Heart left ventricle (tissue), 16 donors: ENCODE results near the gene BBOX1. TPM values are rescaled to one million over a fixed set of nuclear protein-coding genes. Genes with fewer than 3 reads are reported as not detected.

Source experiments
- ATAC-seq, 4 donors: fragments of 200-7000 bp; cut with Tn5 transposase; one replicate each; pipeline ENCODE4 v1.9.1; 2020 to 2022; ENCODE audit warnings: moderate library complexity in 4 of 4, mild to moderate bottlenecking in 3 of 4, moderate number of reproducible peaks in 1 of 4
- DNase-seq, 5 donors: peaks; one replicate each; pipeline ENCODE4 v3.0.0-alpha.2; 2020
- H3K27ac ChIP-seq, 12 donors: fragments of 200-600 bp; sonication (generic) in 4 of 12; one replicate each; pipeline versions ENCODE4 v1.5.0 to v1.8.0; 2016 to 2022; ENCODE audit warnings: mild to moderate bottlenecking in 2 of 12
- H3K27me3 ChIP-seq, 9 donors: fragments of 200-600 bp; sonication (generic) in 2 of 9; one replicate each; pipeline versions ENCODE4 v1.5.1 to v1.8.0; 2016 to 2022; ENCODE audit warnings: mild to moderate bottlenecking in 3 of 9
- H3K36me3 ChIP-seq, 9 donors: fragments of 200-600 bp; sonication (generic) in 2 of 9; one replicate each; pipeline versions ENCODE4 v1.5.0 to v1.8.0; 2018 to 2022; ENCODE audit warnings: mild to moderate bottlenecking in 2 of 9
- H3K4me1 ChIP-seq, 12 donors: fragments of 200-600 bp; sonication (generic) in 4 of 12; one replicate each; pipeline versions ENCODE4 v1.5.0 to v1.8.0; 2016 to 2022; ENCODE audit warnings: mild to moderate bottlenecking in 3 of 12
- H3K4me3 ChIP-seq, 12 donors: fragments of 200-600 bp; sonication (generic) in 4 of 12; one replicate each; pipeline versions ENCODE4 v1.5.0 to v1.8.0; 2017 to 2022; ENCODE audit warnings: mild to moderate bottlenecking in 9 of 12, moderate library complexity in 4 of 12
- H3K9me3 ChIP-seq, 12 donors: fragments of 200-600 bp; sonication (generic) in 4 of 12; one replicate each; pipeline versions ENCODE4 v1.5.0 to v1.8.0; 2016 to 2022; ENCODE audit warnings: mild to moderate bottlenecking in 1 of 12
- POLR2A ChIP-seq, 2 donors: fragments of 450-650 bp; IDR thresholded peaks; one replicate each; pipeline ENCODE4 v1.6.1; 2017; ENCODE audit warnings: antibody characterized with exemption in 2 of 2, mild to moderate bottlenecking in 2 of 2, moderate library complexity in 2 of 2
- WGBS, 4 donors: extraction: QIAGEN DNeasy Blood & Tissue Kit in 2 of 4; methylation state at CpG; one replicate each; pipeline versions ENCODE4 v1.1.5 to v1.1.7; 2013 to 2018; 5-methylcytosine and 5-hydroxymethylcytosine counted together
- intact Hi-C, 10 donors: fragments of 100-400 bp; cut with DNase I; formaldehyde crosslinking; loops; one replicate each; pipeline versions ENCODE4 v1.11.1 to v1.14.2; 2022
- polyA plus RNA-seq, 2 donors: library from polyadenylated mRNA; stranded (reverse); fragments of 200-250 nt; gene quantifications; one replicate each; pipeline ENCODE4 v1.2.3, GENCODE V29; 2013
- total RNA-seq, 9 donors: library from RNA; depleted of rRNA in 2 of 9; stranded (reverse); fragments of >200 nt in 2 of 9; fragmentation: NEBNext Ultra II Directional in 3 of 9; extraction: Animal tissue kit (Norgen Biotek cat#: 25700) in 3 of 9; gene quantifications; one replicate each; pipeline versions ENCODE4 v1.1.0 to v1.2.4, GENCODE V29; 2016 to 2023
- TF ChIP-seq, protein P1 (sequence below), 12 donors: fragments of 200-600 bp; sonication (generic) in 4 of 12; IDR thresholded peaks; one replicate each; pipeline versions ENCODE4 v1.5.0 to v1.8.0; 2018 to 2022; ENCODE audit warnings: antibody characterized with exemption in 12 of 12, mild to moderate bottlenecking in 5 of 12
- donor health status: ischemic (EF 13 %, LVEDD 7.1; RV severe dilation, severe dysfunction).
- donor health status: healthy with polysubstance abuse.
- donor health status: DM: no; HTN: yes; CAD: no.
- donor health status: DM: no; HTN: no; CAD: no.
- donor health status: ischemic (EF 25% LVEDD 6.9; RV normal size, moderate dysfunction).
- donor health status: ischemic (EF 25% LVEDD 5.7; RV mildly dilated, moderate dysfunction).
- donor health status: healthy.
- donor health status: DM: yes; HTN: yes; CAD: no.
- donor health status: ischemic (EF 35%, LVEDD 5.7; RV mildly dilated, moderate dysfunction).
- donor health status: nonischemic (EF 11% LVEDD 7.7; RV severe dilation, severe dysfunction).
- donor health status: DM: yes; HTN: yes; CAD: no.
- donor health status: PGD.
- donor health status: ischemic (EF 29% LVEDD 5.4; RV normal size, mild dysfunction).
- donor health status: nonischemic (EF 23%, LVEDD 6.1; RV moderate dilation, normal function).

Gene BBOX1
- total and polyA plus RNA-seq, 11 donors: 0.18 TPM; not detected in 10

DNA sequence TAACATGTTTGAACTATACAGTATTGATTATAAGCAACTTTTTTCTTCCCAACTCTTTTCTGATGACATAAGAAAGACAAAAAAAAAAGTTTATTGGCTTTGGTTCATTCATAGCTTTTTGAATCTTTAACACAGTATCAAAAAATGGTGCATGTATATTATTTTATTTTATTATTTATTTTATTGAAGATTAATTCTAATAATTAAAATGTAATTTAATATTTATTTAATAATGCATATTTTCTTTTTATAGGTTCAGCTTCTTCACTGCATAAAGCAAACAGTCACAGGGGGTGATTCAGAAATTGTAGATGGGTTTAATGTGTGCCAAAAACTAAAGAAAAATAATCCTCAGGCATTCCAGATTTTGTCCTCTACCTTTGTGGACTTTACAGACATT, 78.8 kb downstream of the BBOX1 start:
- Histone ChIP-seq H3K27me3 (no peaks in the 10 kb centered on the region), H3K27ac (no peak overlapping the region), H3K4me1 (no peaks in the 10 kb centered on the region), H3K9me3 (no peaks in the 10 kb centered on the region), H3K4me3 (no peak overlapping the region), H3K36me3 (no peaks in the 10 kb centered on the region)
- ATAC-seq: no peak
- no peak for TF ChIP-seq POLR2A (IDR thresholded peaks at IDR 0.05)
- TF ChIP-seq, protein P1, sequence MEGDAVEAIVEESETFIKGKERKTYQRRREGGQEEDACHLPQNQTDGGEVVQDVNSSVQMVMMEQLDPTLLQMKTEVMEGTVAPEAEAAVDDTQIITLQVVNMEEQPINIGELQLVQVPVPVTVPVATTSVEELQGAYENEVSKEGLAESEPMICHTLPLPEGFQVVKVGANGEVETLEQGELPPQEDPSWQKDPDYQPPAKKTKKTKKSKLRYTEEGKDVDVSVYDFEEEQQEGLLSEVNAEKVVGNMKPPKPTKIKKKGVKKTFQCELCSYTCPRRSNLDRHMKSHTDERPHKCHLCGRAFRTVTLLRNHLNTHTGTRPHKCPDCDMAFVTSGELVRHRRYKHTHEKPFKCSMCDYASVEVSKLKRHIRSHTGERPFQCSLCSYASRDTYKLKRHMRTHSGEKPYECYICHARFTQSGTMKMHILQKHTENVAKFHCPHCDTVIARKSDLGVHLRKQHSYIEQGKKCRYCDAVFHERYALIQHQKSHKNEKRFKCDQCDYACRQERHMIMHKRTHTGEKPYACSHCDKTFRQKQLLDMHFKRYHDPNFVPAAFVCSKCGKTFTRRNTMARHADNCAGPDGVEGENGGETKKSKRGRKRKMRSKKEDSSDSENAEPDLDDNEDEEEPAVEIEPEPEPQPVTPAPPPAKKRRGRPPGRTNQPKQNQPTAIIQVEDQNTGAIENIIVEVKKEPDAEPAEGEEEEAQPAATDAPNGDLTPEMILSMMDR (IDR thresholded peaks at IDR 0.05): no peak
- no peak for DNase-seq
- intact Hi-C loops: no loop called here

DNA sequence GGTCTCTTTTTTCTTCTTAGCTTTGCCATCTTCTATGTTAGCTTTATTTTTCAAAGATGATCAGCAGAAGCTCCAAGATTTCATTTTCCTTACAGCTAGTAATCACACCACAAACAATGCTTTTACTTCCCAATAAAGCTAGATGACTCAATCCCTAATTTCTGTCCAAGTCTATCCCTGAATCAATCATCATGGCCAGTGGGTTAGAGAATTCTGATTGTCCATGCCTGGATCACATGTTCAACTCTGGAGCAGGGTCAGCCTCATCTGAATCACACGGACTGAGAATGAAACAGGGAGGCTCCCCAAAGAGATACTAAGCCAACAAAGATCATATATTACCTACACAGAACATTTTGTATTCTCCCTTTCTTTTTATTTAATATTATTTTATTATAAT, 79.6 kb downstream of the BBOX1 start:
- Histone ChIP-seq H3K9me3 (no peaks in the 10 kb centered on the region), H3K36me3 (no peaks in the 10 kb centered on the region), H3K27me3 (no peaks in the 10 kb centered on the region), H3K4me1 (no peaks in the 10 kb centered on the region), H3K27ac (no peak overlapping the region), H3K4me3 (no peak overlapping the region)
- WGBS, 4 donors: 67 to 80% (median 72%) methylated on average over 1 of the region's 1 CpG
- ATAC-seq: no peak
- intact Hi-C loops: loop anchor here in 1 of 10 donors (10.0 kb wide), 1 partner anchor 365 kb away; no protein-coding TSS in a partner anchor
- TF ChIP-seq, protein P1 (IDR thresholded peaks at IDR 0.05): no peak
- no peak for TF ChIP-seq POLR2A (IDR thresholded peaks at IDR 0.05)
- no peak for DNase-seq

DNA sequence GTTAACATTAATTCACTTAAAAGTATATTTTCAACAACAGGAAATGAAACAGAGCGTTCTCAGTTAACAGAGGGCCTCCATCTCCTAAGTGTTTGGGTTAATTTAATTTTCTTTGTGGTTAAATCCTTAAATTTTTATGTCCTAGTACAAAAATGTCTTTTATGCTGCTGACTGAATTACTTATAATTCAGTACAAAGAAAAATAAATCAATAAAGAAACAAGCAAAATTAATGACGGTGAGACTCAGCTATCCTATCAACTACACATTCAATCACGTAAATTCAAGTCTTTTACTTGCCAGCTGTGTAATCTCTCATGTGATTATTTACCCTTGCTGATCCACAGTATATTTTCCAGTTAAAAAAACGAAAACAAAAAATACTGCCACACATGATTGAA, 81.4 kb downstream of the BBOX1 start:
- no peaks in the 10 kb centered on the region for H3K9me3 ChIP-seq
- H3K36me3 ChIP-seq: no peaks in the 10 kb centered on the region
- no peak overlapping the region for H3K27ac ChIP-seq
- DNase-seq (no peak), ATAC-seq (no peak)
- H3K4me1 ChIP-seq: no peaks in the 10 kb centered on the region
- no peak overlapping the region for H3K4me3 ChIP-seq
- no peaks in the 10 kb centered on the region for H3K27me3 ChIP-seq
- intact Hi-C loops: loop anchor here in 1 of 10 donors (10.0 kb wide), 1 partner anchor 367 kb away; no protein-coding TSS in a partner anchor
- TF ChIP-seq, protein P1 (IDR thresholded peaks at IDR 0.05): no peak
- no peak for TF ChIP-seq POLR2A (IDR thresholded peaks at IDR 0.05)
- WGBS, 4 donors: 58 to 73% (median 61%) methylated on average over 4 of the region's 4 CpGs

DNA sequence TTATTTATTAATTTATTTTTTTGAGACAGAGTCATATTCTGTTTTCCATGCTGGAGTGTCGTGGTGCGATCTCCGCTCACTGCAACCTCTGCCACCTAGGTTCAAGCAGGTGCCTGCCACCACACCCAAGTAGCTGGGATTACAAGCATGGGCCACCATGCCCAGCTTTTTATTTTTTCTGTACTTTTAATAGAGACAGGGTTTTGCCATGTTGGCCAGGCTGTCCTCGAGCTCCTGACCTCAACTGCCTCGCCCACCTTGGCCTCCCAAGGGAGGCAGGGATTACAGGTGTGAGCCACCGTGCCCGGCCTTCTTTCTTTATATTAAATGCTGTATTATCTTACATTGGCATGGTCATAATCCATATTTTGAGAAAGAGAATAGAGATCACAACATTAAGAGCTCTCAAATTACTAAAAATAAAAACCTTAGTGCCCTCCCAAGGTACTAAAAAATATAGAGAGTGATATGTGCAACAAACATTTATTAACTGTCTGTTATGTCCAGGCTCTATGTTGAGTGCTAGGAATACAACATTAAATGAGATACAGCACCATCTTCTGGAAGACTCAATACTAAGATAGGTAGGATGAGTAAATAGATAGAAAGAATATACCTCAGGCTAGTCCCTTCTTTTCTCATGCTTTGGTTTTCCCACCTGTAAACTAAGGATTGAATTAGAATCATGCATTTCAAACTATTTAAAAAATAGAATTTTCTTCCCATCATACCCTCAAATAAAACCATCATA, 84.1 kb downstream of the BBOX1 start:
- no peak for TF ChIP-seq POLR2A (IDR thresholded peaks at IDR 0.05)
- TF ChIP-seq, protein P1 (IDR thresholded peaks at IDR 0.05): peak in 2 of 12 donors; percentile 13 to 22
- intact Hi-C loops: loop anchor here in 1 of 10 donors (10.0 kb wide), 1 partner anchor 370 kb away; no protein-coding TSS in a partner anchor
- DNase-seq: no peak
- H3K9me3 ChIP-seq: peaks cover 0 to 3% (median 0%) of the 10 kb centered on the region in 12 donors
- no peak for ATAC-seq
- no peaks in the 10 kb centered on the region for H3K4me1 ChIP-seq
- no peak overlapping the region for H3K4me3 ChIP-seq
- H3K36me3 ChIP-seq: no peaks in the 10 kb centered on the region
- H3K27ac ChIP-seq: no peak overlapping the region
- 84 to 96% (median 92%) methylated on average over 7 of the region's 7 CpGs for WGBS, 4 donors
- H3K27me3 ChIP-seq: no peaks in the 10 kb centered on the region
